Hepatocyte (in vitro differentiated cells): ENCODE measurements around the gene SPTBN5.

Source experiments
- EZH2 ChIP-seq: fragments of 200-600 bp; sonication (generic); IDR thresholded peaks from 2 replicates; pipeline ENCODE4 v1.6.1; 2016; ENCODE audit warnings: antibody characterized with exemption, mild to moderate bottlenecking, borderline replicate concordance
- EZH2phosphoT487 ChIP-seq: fragments of 200-600 bp; sonication (generic); IDR thresholded peaks from one replicate; pipeline ENCODE4 v1.6.1; 2018; ENCODE audit warnings: antibody characterized with exemption, mild to moderate bottlenecking, low read depth, moderate library complexity; ENCODE audit not compliant: unreplicated experiment, severe bottlenecking
- TF ChIP-seq, protein P1 (sequence below): fragments of 200-600 bp; sonication (generic); IDR thresholded peaks from 2 replicates; pipeline ENCODE4 v1.5.1; 2016; ENCODE audit warnings: antibody characterized with exemption, mild to moderate bottlenecking; ENCODE audit not compliant: poor library complexity

DNA sequence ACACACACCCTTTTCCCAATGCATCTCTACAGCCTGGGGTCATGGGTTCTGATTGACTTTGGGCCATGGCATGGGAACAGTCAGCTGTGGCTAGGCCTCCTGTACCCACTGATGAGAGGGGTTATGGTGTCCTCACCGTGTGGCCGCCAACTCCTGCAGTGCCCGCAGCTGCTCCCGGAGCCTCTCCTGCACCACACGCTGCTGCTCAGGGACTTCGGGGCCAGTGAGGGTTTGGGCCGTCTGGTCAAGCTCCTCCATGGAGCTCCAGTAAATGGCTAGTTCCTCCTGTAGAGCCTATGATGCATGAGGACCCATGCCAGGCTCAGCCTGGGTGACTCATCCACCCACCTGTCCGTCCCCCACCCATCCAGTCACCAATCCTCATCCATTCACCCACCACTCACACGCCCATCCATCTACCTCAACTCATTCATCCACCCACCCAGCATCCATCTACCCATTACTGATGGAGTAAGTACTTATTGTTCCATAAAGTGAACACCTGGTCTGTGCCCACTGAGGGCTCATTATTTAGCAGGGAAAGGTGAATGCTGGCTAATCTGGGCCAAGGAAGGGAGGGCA, 21.6 kb downstream of the SPTBN5 start:
- TF ChIP-seq, protein P1, sequence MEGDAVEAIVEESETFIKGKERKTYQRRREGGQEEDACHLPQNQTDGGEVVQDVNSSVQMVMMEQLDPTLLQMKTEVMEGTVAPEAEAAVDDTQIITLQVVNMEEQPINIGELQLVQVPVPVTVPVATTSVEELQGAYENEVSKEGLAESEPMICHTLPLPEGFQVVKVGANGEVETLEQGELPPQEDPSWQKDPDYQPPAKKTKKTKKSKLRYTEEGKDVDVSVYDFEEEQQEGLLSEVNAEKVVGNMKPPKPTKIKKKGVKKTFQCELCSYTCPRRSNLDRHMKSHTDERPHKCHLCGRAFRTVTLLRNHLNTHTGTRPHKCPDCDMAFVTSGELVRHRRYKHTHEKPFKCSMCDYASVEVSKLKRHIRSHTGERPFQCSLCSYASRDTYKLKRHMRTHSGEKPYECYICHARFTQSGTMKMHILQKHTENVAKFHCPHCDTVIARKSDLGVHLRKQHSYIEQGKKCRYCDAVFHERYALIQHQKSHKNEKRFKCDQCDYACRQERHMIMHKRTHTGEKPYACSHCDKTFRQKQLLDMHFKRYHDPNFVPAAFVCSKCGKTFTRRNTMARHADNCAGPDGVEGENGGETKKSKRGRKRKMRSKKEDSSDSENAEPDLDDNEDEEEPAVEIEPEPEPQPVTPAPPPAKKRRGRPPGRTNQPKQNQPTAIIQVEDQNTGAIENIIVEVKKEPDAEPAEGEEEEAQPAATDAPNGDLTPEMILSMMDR = no peak
- TF ChIP-seq EZH2 (no peak), EZH2phosphoT487 (no peak)
